Erythroblast (primary cell): ENCODE results near the gene PPARG.

ENCODE experiments used
- GATA1 ChIP-seq: IDR thresholded peaks from 2 replicates; pipeline ENCODE4 v1.6.1; 2011; ENCODE audit warnings: low read depth, mild to moderate bottlenecking, control low read depth, low read length, moderate library complexity
- POLR2A ChIP-seq: IDR thresholded peaks from 2 replicates; pipeline ENCODE4 v1.6.1; 2011; ENCODE audit warnings: mild to moderate bottlenecking, low read length

GRCh38 chr3:12379640-12380429, 91.0 kb downstream of the PPARG start:
- no peak for TF ChIP-seq POLR2A
- TF ChIP-seq GATA1 = no peak
